CD8-positive, alpha-beta memory T cell (primary cell): ENCODE results near the gene FSTL4. TPM values are rescaled to one million over a fixed set of nuclear protein-coding genes. Genes with fewer than 3 reads are reported as not detected.

Experiments used
- CTCF ChIA-PET: fragments of 350-600 bp; sonication (Branson Sonifier 250); formaldehyde crosslinking; loops from one replicate; lab custom pipeline; 2021; ENCODE audit warnings: antibody characterized with exemption; lab: Charles Lee
- POLR2A ChIA-PET: fragments of 350-600 bp; sonication (Branson Sonifier 250); formaldehyde crosslinking; loops from one replicate; lab custom pipeline; 2021; ENCODE audit warnings: antibody characterized with exemption; lab: Charles Lee
- DNase-seq, 5 donors: peaks; one replicate each; pipeline versions ENCODE4 v3.0.0 to v3.0.0-alpha.2; 2020 to 2022; ENCODE audit warnings: mixed read lengths in 1 of 5
- H3K27ac ChIP-seq: one replicate; pipeline ENCODE4 v1.7.0; 2013; ENCODE audit warnings: low read depth, mild to moderate bottlenecking, low read length, moderate library complexity
- H3K27me3 ChIP-seq: 2 replicates; pipeline ENCODE4 v1.7.0; 2013; ENCODE audit warnings: low read length, mild to moderate bottlenecking; ENCODE audit not compliant: insufficient read depth, poor library complexity, severe bottlenecking
- H3K36me3 ChIP-seq: 2 replicates; pipeline ENCODE4 v1.7.0; 2013; ENCODE audit warnings: mild to moderate bottlenecking, low read length, moderate library complexity; ENCODE audit not compliant: insufficient read depth
- H3K4me1 ChIP-seq: 2 replicates; pipeline ENCODE4 v1.7.0; 2013; ENCODE audit warnings: mild to moderate bottlenecking, low read length, moderate library complexity; ENCODE audit not compliant: insufficient read depth
- H3K4me3 ChIP-seq: 2 replicates; pipeline ENCODE4 v1.7.0; 2013; ENCODE audit warnings: mild to moderate bottlenecking, low read length
- H3K9me3 ChIP-seq: 2 replicates; pipeline ENCODE4 v1.7.0; 2013; ENCODE audit warnings: mild to moderate bottlenecking, low read length
- H3K27ac Mint-ChIP-seq, 8 donors: one replicate each; pipeline ENCODE4 v1.8.0; 2020 to 2021; ENCODE audit warnings: mixed read lengths in 8 of 8, mild to moderate bottlenecking in 6 of 8, inconsistent platforms in 3 of 8, moderate library complexity in 3 of 8
- H3K27me3 Mint-ChIP-seq, 2 donors: one replicate each; pipeline ENCODE4 v1.8.0; 2020 to 2021; ENCODE audit warnings: mixed read lengths in 2 of 2, mild to moderate bottlenecking in 1 of 2, moderate library complexity in 1 of 2
- H3K36me3 Mint-ChIP-seq, 3 donors: one replicate each; pipeline ENCODE4 v1.8.0; 2020 to 2021; ENCODE audit warnings: mixed read lengths in 3 of 3, inconsistent platforms in 1 of 3, mild to moderate bottlenecking in 1 of 3
- H3K4me1 Mint-ChIP-seq, 3 donors: one replicate each; pipeline ENCODE4 v1.8.0; 2020 to 2021; ENCODE audit warnings: mixed read lengths in 3 of 3, inconsistent platforms in 1 of 3, mild to moderate bottlenecking in 1 of 3
- H3K4me3 Mint-ChIP-seq, 7 donors: one replicate each; pipeline ENCODE4 v1.8.0; 2020 to 2021; ENCODE audit warnings: mixed read lengths in 7 of 7, mild to moderate bottlenecking in 6 of 7, moderate library complexity in 4 of 7, inconsistent platforms in 2 of 7
- H3K9me3 Mint-ChIP-seq, 5 donors: one replicate each; pipeline ENCODE4 v1.8.0; 2020 to 2022; ENCODE audit warnings: mixed read lengths in 5 of 5, mild to moderate bottlenecking in 3 of 5, moderate library complexity in 2 of 5, inconsistent platforms in 1 of 5
- polyA plus RNA-seq: library from polyadenylated mRNA; unstranded; fragments of 300-500 nt; fragmentation: Illumina TruSeq; gene quantifications from one replicate; pipeline ENCODE4 v1.2.3, GENCODE V29; 2021
- total RNA-seq, 2 experiments: library from RNA; stranded (reverse); gene quantifications; one replicate each; pipeline ENCODE4 v1.2.3, GENCODE V29; 2021

FSTL4 gene
- total and polyA plus RNA-seq, 3 experiments from 2014 or later: 0.33 TPM; not detected in 2

DNA sequence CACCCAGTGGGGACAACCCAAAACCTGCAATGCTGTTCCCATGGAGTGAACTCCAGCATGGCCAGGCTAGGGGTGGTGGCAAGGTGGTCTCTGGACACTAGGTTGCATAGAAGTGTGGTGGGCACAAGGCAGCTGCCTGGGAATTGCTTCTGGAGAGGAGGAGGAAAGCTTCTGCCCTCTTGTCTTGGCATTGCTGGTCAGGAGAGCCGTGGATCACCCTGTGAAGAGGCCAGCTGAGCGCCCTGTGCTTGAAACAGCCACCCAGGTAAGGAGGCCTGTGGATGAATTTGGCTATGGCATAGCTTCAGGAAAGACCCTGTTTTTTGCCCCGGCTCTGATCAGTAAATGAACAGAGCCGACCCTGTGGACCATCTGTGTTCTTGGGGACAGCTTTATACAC is 287.4 kb downstream of the FSTL4 start:
- Mint-ChIP-seq H3K36me3 (no peaks in the 10 kb centered on the region), H3K4me3 (no peak overlapping the region), H3K4me1 (no peaks in the 10 kb centered on the region), H3K27me3 (peaks cover 4% of the 10 kb centered on the region in 2 donors), H3K9me3 (no peaks in the 10 kb centered on the region), H3K27ac (no peak overlapping the region)
- H3K27ac ChIP-seq: no peak overlapping the region
- H3K9me3 ChIP-seq: no peaks in the 10 kb centered on the region
- ChIA-PET CTCF (interaction anchor here (1.2 kb wide), 1 partner anchor 20 kb away, joined by 3 read pairs; no protein-coding TSS in a partner anchor), POLR2A (no interaction called here)
- no peak for DNase-seq
- H3K36me3 ChIP-seq: no peaks in the 10 kb centered on the region
- H3K4me3 ChIP-seq: no peak overlapping the region
- H3K27me3 ChIP-seq: no peaks in the 10 kb centered on the region
- H3K4me1 ChIP-seq: no peaks in the 10 kb centered on the region

DNA sequence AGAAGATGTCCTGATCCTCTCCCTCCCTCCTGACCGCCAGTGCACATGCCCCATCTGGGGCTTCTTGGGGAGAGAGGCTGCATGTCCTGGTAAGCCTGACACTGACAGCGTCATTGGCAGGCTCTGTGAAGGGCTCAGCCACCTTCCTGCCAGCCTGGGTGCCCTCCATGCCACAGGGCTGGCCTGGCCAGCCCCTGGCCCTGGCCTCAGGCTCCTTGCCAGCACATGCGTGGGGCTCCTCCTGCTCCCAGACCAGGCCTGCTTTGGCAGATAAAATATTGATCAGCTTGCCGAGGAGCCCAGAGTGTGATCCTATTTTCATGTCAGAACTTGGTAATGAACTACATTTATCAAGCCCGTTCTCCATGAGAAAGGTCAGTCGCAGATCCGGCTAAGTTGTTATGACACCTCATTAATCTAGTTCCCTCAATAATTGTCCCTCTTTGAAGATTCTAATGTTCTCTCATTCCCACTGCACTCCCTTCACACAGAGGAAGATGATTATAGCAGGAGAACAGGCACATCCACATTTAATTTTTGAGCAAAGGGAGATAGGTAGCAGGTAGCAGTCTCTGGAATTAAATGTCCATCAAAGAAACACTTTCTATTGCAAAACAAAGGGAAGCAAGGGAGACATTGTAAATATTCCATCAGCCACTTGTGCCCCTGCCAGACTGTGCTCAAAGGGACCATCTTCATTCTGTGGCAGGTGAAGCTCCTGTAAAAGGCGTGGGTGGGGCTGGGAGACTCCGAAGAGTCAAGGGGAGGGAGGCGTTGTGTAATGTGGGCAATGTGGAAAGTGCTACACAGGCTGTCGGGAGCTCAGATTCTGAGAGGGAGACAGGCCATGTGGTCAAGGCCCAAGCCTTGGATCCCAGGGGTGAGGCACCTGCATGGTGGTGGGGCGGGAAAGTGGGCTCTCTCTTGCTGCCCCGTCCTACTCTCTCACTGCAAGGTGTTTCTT is 288.6 kb downstream of the FSTL4 start:
- no peak overlapping the region for H3K27ac Mint-ChIP-seq
- H3K27me3 Mint-ChIP-seq: peaks cover 2 to 4% of the 10 kb centered on the region in 2 donors
- H3K36me3 Mint-ChIP-seq: no peaks in the 10 kb centered on the region
- no peaks in the 10 kb centered on the region for H3K9me3 ChIP-seq
- no peak overlapping the region for H3K27ac ChIP-seq
- no peaks in the 10 kb centered on the region for H3K9me3 Mint-ChIP-seq
- DNase-seq: peak in 1 of 5 donors; percentile 38
- no peaks in the 10 kb centered on the region for H3K4me1 Mint-ChIP-seq
- no peaks in the 10 kb centered on the region for H3K4me1 ChIP-seq
- ChIA-PET CTCF (no interaction called here), POLR2A (no interaction called here)
- no peak overlapping the region for H3K4me3 Mint-ChIP-seq
- no peak overlapping the region for H3K4me3 ChIP-seq
- H3K36me3 ChIP-seq: no peaks in the 10 kb centered on the region
- no peaks in the 10 kb centered on the region for H3K27me3 ChIP-seq

DNA sequence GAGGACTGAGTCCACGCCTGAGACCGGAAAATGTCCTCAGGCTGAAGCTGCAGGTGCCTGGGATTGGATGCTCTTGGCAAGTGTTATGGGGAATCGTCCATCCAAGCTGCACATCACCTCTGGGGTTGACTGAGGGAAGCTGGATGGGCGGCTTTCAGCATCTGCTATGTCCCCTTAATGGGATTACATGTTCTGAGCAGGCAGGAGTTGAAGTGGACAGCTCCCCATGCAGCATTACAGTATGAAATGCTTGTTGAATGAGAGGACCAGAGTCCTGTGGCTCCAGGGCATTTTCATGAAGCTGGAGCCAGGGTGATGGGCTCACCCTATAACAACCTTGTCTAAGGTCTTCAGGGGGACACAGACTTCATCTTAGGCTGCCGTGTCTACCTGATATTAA is 289.6 kb downstream of the FSTL4 start:
- peaks cover 2 to 4% of the 10 kb centered on the region in 2 donors for H3K27me3 Mint-ChIP-seq
- Histone ChIP-seq H3K9me3 (no peaks in the 10 kb centered on the region), H3K27me3 (no peaks in the 10 kb centered on the region), H3K4me3 (no peak overlapping the region), H3K36me3 (no peaks in the 10 kb centered on the region), H3K27ac (no peak overlapping the region), H3K4me1 (no peaks in the 10 kb centered on the region)
- peak in 1 of 5 donors; percentile 35 for DNase-seq
- H3K4me1 Mint-ChIP-seq: no peaks in the 10 kb centered on the region
- H3K4me3 Mint-ChIP-seq: no peak overlapping the region
- CTCF ChIA-PET: no interaction called here
- H3K36me3 Mint-ChIP-seq: no peaks in the 10 kb centered on the region
- no peaks in the 10 kb centered on the region for H3K9me3 Mint-ChIP-seq
- no peak overlapping the region for H3K27ac Mint-ChIP-seq
- POLR2A ChIA-PET: no interaction called here

DNA sequence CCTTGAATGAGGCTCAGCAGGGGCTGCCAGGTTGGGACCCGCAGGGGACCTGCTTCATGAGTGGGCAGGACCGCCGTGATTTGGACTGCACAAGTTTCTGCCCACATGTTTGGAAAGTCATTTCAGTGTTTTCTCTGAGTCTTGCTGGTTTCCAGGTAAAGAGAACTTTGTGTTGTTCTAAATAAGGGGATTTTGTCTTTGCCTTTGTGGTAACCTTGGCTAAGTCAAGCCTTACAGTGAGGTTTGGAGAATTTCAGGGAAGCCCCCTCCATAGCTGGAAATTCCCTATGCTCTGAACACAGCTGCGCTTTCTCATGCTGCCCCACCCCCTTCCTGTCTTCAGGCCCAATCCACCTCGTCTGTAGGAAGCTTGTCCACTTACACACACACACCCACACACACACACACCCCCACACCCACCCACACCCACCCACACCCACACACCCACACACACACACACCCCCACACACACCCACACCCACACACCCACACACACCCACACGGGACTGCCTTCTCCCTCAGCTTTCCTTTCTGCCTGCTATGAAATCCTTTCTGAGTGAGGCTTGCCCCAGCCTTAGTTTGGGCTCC is 290.4 kb downstream of the FSTL4 start:
- H3K9me3 Mint-ChIP-seq: no peaks in the 10 kb centered on the region
- H3K36me3 Mint-ChIP-seq: no peaks in the 10 kb centered on the region
- H3K27me3 Mint-ChIP-seq: peaks cover 2 to 4% of the 10 kb centered on the region in 2 donors
- DNase-seq: peak in 1 of 5 donors; percentile 36
- no peak overlapping the region for H3K27ac ChIP-seq
- ChIA-PET CTCF (no interaction called here), POLR2A (no interaction called here)
- H3K27ac Mint-ChIP-seq: no peak overlapping the region
- no peak overlapping the region for H3K4me3 ChIP-seq
- H3K4me1 Mint-ChIP-seq: no peaks in the 10 kb centered on the region
- H3K9me3 ChIP-seq: no peaks in the 10 kb centered on the region
- no peaks in the 10 kb centered on the region for H3K4me1 ChIP-seq
- no peak overlapping the region for H3K4me3 Mint-ChIP-seq
- no peaks in the 10 kb centered on the region for H3K27me3 ChIP-seq
- no peaks in the 10 kb centered on the region for H3K36me3 ChIP-seq

DNA sequence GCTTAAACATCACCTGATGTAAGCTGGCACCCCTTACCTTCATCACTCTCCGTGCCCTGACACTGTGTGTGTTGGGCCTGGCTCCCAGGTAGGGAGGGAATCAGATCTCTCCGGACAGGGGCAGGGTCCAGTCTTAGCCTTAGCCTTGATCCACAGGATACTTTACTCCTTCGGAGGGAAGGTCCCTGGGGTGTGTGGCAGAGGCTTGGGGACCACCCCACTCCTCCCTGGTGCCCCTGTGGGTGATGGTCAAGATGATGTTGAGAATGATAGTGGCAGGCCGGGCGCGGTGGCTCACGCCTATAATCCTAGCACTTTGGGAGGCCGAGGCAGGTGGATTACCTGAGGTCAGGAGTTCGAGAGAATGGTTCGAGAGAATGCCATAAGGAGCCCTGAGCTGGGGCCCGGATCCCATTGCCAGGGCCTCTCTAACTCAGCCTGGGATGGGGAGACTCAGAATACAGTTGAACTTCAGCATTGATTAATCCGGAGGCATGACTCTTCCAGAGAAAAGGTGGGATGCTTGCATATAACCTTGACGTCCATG is 291.0 kb downstream of the FSTL4 start:
- Mint-ChIP-seq H3K4me3 (no peak overlapping the region), H3K4me1 (no peaks in the 10 kb centered on the region), H3K27me3 (peaks cover 2 to 4% of the 10 kb centered on the region in 2 donors), H3K27ac (no peak overlapping the region), H3K9me3 (no peaks in the 10 kb centered on the region), H3K36me3 (no peaks in the 10 kb centered on the region)
- H3K4me3 ChIP-seq: no peak overlapping the region
- H3K36me3 ChIP-seq: no peaks in the 10 kb centered on the region
- H3K27me3 ChIP-seq: no peaks in the 10 kb centered on the region
- no peaks in the 10 kb centered on the region for H3K4me1 ChIP-seq
- ChIA-PET POLR2A (no interaction called here), CTCF (no interaction called here)
- H3K9me3 ChIP-seq: no peaks in the 10 kb centered on the region
- no peak overlapping the region for H3K27ac ChIP-seq
- peak in 1 of 5 donors; percentile 24 for DNase-seq

DNA sequence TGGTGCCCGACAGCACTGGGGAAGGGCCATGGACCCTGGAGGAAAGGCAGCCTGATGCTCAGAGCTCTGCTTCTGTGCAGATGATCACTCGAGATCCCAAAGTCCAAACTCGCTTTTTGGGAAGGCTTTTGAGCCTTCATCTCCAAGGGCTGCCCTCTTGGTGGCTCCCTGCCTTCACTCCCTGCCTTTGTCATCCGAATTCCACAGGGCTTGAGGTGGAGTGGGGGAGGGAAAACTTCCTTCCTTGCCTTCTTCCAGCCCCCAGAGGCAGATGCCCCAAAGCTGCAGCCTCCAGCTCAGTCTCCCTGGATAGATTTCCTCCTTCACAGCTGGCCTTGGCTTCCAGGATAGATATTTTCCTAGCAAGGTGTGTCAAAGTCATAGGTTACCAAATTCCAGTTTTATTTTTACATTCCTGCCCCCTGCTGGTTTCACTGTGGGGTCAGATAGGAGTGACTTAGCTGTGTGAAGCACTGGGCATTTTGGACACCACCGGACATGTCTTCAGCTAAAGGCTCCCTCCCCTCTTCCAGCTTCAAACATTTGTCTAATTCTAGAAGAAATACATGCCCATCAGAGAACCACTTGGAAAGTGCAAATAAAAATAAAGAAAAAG is 292.3 kb downstream of the FSTL4 start:
- no peak for DNase-seq
- no peaks in the 10 kb centered on the region for H3K36me3 ChIP-seq
- CTCF ChIA-PET: interaction anchor here (1.6 to 2.1 kb wide), 2 partner anchors 9 to 13 kb away, joined by 3 to 6 read pairs; no protein-coding TSS in a partner anchor
- H3K4me1 ChIP-seq: no peaks in the 10 kb centered on the region
- Mint-ChIP-seq H3K27me3 (peaks cover 2 to 4% of the 10 kb centered on the region in 2 donors), H3K4me3 (no peak overlapping the region), H3K9me3 (no peaks in the 10 kb centered on the region), H3K27ac (peak overlapping the region in 1 of 8 donors; percentile 64), H3K36me3 (no peaks in the 10 kb centered on the region), H3K4me1 (no peaks in the 10 kb centered on the region)
- POLR2A ChIA-PET: no interaction called here
- no peak overlapping the region for H3K27ac ChIP-seq
- no peaks in the 10 kb centered on the region for H3K27me3 ChIP-seq
- H3K9me3 ChIP-seq: no peaks in the 10 kb centered on the region
- H3K4me3 ChIP-seq: no peak overlapping the region

DNA sequence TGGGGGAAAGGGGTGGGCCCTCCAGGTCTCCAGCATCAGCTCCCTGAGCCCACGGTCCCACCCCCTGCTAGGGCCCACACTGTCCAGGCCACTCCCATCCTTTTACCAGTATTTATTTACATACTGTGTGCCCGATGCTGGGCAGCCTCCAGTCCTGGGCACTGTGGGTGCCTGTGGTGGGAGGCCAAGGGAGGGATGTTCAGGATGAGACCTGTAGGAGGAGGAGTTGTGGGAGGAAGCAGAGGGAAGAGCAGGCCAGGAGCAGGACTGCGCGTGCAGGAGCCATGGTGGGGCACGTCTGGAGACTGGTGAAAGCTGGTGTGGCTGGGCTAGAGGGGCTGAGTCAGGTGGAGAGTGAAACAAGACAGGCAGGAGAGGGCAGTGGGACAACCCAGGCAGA is 293.1 kb downstream of the FSTL4 start:
- CTCF ChIA-PET: interaction anchor here (1.6 to 2.1 kb wide), 2 partner anchors 9 to 14 kb away, joined by 3 to 6 read pairs; no protein-coding TSS in a partner anchor
- H3K27ac ChIP-seq: no peak overlapping the region
- H3K4me3 ChIP-seq: no peak overlapping the region
- Mint-ChIP-seq H3K27me3 (peaks cover 2 to 4% of the 10 kb centered on the region in 2 donors), H3K4me3 (no peak overlapping the region), H3K36me3 (no peaks in the 10 kb centered on the region), H3K27ac (no peak overlapping the region), H3K4me1 (no peaks in the 10 kb centered on the region), H3K9me3 (no peaks in the 10 kb centered on the region)
- no peaks in the 10 kb centered on the region for H3K27me3 ChIP-seq
- DNase-seq: no peak
- POLR2A ChIA-PET: no interaction called here
- H3K4me1 ChIP-seq: no peaks in the 10 kb centered on the region
- H3K9me3 ChIP-seq: no peaks in the 10 kb centered on the region
- H3K36me3 ChIP-seq: no peaks in the 10 kb centered on the region
